ENCODE results near the gene PLEKHG4.

DNA sequence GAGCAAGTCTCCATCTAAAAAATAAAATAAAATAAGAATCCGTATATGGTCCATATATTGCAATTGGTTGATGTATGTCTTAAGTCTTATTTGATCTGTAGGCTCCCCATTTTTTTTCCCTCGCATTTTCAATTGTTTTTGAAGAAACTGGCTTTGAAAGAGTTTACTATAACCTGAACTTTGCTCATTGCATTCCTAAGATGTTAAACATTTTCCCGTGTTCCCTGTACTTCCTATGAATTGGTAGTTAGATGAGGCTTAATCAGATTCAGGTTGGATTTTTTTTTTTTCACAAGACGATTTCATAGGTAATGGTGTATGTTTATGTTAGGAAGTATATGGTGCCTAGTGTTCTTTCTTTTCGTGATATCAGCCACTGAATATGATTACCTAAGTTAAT lies 50.6 kb downstream of the PLEKHG4 start:
- no peak for TF ChIP-seq THRAP3 (IDR thresholded peaks at IDR 0.05; ENCODE audit: borderline replicate concordance)
- no peak for TF ChIP-seq GATA2 (CRISPR knock-in tag; IDR thresholded peaks at IDR 0.05)
- TF ChIP-seq POLR2A (conservative IDR thresholded peaks at IDR 0.05): no peak
- TF ChIP-seq, protein P1, sequence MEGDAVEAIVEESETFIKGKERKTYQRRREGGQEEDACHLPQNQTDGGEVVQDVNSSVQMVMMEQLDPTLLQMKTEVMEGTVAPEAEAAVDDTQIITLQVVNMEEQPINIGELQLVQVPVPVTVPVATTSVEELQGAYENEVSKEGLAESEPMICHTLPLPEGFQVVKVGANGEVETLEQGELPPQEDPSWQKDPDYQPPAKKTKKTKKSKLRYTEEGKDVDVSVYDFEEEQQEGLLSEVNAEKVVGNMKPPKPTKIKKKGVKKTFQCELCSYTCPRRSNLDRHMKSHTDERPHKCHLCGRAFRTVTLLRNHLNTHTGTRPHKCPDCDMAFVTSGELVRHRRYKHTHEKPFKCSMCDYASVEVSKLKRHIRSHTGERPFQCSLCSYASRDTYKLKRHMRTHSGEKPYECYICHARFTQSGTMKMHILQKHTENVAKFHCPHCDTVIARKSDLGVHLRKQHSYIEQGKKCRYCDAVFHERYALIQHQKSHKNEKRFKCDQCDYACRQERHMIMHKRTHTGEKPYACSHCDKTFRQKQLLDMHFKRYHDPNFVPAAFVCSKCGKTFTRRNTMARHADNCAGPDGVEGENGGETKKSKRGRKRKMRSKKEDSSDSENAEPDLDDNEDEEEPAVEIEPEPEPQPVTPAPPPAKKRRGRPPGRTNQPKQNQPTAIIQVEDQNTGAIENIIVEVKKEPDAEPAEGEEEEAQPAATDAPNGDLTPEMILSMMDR (IDR thresholded peaks at IDR 0.05 in 2 of 3, conservative IDR thresholded peaks at IDR 0.05 in 1 of 3; ENCODE audit: insufficient read depth in 2 of 3, low read depth in 1 of 3, low read length in 3 of 3): no peak
- TF ChIP-seq, protein P2, sequence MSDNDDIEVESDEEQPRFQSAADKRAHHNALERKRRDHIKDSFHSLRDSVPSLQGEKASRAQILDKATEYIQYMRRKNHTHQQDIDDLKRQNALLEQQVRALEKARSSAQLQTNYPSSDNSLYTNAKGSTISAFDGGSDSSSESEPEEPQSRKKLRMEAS (CRISPR knock-in tag; IDR thresholded peaks at IDR 0.05): no peak
- TF ChIP-seq CREB1 (IDR thresholded peaks at IDR 0.05): no peak
- TF ChIP-seq CREB1 (CRISPR knock-in tag; IDR thresholded peaks at IDR 0.05): no peak
- TF ChIP-seq ARNT (IDR thresholded peaks at IDR 0.05): no peak
- TF ChIP-seq SMAD3 (CRISPR knock-in tag; conservative IDR thresholded peaks at IDR 0.05): no peak
- TF ChIP-seq, protein P3, sequence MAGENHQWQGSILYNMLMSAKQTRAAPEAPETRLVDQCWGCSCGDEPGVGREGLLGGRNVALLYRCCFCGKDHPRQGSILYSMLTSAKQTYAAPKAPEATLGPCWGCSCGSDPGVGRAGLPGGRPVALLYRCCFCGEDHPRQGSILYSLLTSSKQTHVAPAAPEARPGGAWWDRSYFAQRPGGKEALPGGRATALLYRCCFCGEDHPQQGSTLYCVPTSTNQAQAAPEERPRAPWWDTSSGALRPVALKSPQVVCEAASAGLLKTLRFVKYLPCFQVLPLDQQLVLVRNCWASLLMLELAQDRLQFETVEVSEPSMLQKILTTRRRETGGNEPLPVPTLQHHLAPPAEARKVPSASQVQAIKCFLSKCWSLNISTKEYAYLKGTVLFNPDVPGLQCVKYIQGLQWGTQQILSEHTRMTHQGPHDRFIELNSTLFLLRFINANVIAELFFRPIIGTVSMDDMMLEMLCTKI (IDR thresholded peaks at IDR 0.05; ENCODE audit: partially characterized antibody): no peak
- no peak for TF ChIP-seq FOXM1 (IDR thresholded peaks at IDR 0.05; ENCODE audit: low read depth)
- no peak for TF ChIP-seq FOXM1 (CRISPR knock-in tag; IDR thresholded peaks at IDR 0.05; ENCODE audit: low read depth)
